NCI-H2196 treated with DMSO at 0.1 percent for 48 hours (cell line): ENCODE measurements around the gene PLXNC1.

Experiments
- DNase-seq: peaks from one replicate; lab custom pipeline; 2025; ENCODE audit not compliant: unreplicated experiment; lab: John Stamatoyannopoulos, UW

The PLXNC1 gene

GRCh38 chr12:94202245-94203180 lies 54.1 kb downstream of the PLXNC1 start:
- no peak for DNase-seq

DNA sequence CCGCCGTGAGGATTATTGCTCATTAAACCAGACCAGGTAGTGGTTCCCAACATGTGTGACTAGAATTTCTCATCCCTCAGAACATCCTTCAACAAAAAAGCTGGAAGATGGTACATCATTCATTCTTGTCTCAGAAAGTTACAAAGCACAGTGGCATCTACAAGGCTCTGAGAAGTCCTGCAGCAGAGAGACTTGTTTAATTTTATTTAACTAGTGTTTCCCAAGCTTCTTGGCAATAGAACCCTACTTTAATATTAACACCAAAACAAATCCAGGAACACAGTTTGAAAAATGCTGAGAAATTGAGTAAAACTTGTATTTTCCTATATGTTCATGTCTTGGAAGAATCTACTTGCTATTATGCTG lies 54.8 kb downstream of the PLXNC1 start:
- no peak for DNase-seq

GRCh38 chr12:94203796-94204195 lies 55.4 kb downstream of the PLXNC1 start:
- DNase-seq = no peak

DNA sequence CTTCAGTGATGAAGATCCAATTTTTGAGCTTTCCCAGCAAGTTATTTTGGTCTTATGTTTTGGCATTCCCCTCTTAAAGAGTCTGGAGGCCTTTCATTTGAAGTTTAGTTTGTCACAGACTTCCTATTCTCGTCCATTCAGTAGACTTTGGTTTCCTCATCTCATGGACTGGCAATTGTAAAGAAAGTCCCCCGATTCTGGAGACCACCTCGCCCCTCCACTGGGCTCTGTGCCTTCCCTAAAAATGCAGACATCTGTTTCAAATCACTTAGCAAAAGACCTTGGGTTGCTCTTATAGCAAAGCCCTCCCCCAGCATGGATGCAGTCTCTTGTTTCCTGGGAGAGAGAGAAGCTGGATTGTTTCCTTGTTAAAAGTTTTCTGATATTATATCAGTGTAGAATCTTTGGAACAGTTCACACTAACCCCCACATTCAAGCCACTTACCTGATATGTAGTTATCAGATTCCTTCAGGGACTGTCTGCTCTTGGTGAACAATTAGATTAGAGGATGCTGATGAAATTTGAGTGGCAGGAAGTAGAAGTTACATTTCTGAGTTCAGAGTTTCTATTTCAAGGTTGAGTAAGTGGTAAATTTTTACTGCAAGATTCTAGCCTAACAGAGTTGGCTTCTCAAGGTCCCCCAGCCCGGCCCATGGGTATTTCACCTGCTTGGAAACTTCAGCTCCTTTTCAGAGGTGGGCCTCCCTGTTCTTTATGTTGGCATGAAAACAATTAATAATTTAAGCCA lies 56.3 kb downstream of the PLXNC1 start:
- no peak for DNase-seq

DNA sequence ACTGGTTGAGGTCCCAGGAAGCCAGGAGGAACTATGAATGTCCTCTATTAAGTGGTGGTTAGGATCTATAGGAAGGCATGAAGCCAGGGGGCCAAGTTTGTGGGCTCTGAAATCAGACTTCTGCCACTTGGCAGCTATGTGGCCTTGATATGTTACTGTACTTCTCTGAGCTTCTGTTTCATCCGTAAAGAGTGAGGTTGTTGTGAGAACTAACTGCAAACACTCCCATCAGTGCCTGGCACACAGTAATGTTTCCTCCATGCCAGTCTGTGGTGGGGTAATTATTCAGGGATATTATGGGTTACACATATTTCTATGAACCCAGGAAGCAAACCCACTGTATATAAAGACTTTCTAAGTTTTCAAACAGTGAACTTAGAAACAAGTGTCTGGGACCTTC lies 57.4 kb downstream of the PLXNC1 start:
- no peak for DNase-seq

DNA sequence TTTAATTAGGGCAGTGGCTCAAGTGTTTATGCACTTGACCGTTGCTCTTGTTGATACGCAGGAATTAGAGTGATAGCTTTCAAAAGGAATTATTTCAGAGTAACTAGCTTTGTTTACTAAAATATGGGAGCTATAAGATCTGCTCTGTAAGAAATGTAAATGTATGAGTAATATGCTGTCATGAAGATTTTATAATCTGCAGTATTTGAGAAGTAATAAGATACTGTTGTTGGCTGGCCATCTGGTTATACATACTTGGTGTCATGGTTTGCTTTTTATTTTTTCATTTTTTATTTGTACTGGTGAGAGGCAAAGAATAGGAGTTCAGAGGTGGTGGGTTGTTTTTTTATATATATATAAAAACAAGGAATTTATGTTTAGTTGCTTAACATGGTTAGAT lies 58.5 kb downstream of the PLXNC1 start:
- DNase-seq = no peak

GRCh38 chr12:94207467-94207848 lies 59.1 kb downstream of the PLXNC1 start:
- DNase-seq = no peak

GRCh38 chr12:94207849-94208621 lies 59.7 kb downstream of the PLXNC1 start:
- no peak for DNase-seq

DNA sequence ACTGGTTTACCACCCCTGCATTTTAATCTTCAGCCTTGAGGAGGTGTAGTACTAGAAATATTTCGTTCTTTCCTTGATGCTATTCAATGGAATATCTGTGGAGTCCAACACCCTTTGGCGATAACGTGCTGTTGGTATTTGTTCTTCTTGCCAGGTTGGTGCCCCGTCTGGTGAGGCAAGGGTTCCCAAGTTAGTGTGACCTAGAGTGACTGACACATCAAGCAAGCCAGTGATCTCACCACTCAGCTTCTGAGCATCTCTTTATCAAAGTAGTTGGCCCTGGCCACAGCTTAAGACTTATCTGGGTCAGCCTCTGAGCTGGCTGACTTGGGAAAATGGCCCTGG lies 60.2 kb downstream of the PLXNC1 start:
- no peak for DNase-seq

- no peak for DNase-seq
These were observed 60.9 kb downstream of the PLXNC1 start for GRCh38 chr12:94209240-94209639.

DNA sequence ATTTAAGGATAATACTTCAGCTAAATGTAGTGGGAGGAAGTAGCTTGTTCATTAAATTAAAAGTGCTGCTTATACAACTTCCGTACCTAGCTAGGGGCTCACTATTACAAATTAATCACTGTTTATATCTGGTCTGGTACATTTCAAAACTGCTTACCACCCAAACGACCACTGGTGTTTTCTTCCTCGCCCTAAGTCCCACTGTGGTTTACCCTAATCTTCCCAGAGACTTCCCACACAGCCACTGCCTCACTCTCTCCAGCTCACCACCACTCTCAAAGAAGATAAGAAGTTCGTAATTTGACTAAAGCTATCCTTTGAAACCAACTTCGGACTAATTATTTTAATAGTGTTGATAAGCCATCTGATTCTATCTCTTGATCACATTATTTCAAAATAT lies 62.6 kb downstream of the PLXNC1 start:
- no peak for DNase-seq

DNA sequence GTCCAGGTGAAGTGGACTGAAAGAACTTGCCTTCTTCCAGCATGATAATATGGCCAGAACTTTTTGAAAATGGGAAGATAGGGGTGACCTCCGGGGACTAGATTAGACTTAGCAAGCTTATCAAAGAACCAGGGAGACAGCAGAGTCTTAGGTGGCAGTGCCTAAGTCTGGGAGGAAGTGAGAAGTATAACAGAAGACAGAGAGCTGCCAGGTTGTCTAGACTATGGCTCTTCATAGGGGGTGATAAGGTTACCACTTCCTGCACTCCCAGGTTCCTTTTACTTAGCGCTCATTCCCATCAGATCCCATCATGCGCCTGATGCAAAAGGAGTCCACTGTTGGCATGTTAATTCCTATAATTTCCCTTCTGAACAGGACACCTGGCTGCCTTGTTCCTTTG lies 69.9 kb downstream of the PLXNC1 start:
- no peak for DNase-seq

- no peak for DNase-seq
These were observed 71.4 kb downstream of the PLXNC1 start for GRCh38 chr12:94219622-94220302.

GRCh38 chr12:94220804-94221203 lies 72.4 kb downstream of the PLXNC1 start:
- no peak for DNase-seq

GRCh38 chr12:94222351-94223084 lies 74.1 kb downstream of the PLXNC1 start:
- DNase-seq = no peak

- DNase-seq = no peak
These were observed 75.5 kb downstream of the PLXNC1 start for GRCh38 chr12:94223842-94224241.

- DNase-seq = no peak
These were observed 77.1 kb downstream of the PLXNC1 start for GRCh38 chr12:94225506-94225905.

- DNase-seq = no peak
These were observed 77.7 kb downstream of the PLXNC1 start for GRCh38 chr12:94225947-94226630.

GRCh38 chr12:94227066-94227465 lies 78.7 kb downstream of the PLXNC1 start:
- DNase-seq = no peak

- DNase-seq = no peak
These were observed 80.1 kb downstream of the PLXNC1 start for GRCh38 chr12:94228488-94228907.
